Vagina (tissue), 2 donors: ENCODE results near the gene AGBL1.

Source experiments
- POLR2A ChIP-seq, 2 donors: fragments of 450-650 bp; IDR thresholded peaks; one replicate each; pipeline ENCODE4 v1.6.1; 2017; ENCODE audit warnings: antibody characterized with exemption in 2 of 2, mild to moderate bottlenecking in 2 of 2, moderate library complexity in 2 of 2
- POLR2AphosphoS5 ChIP-seq, 2 donors: sonication (generic); formaldehyde crosslinking; IDR thresholded peaks; one replicate each; pipeline ENCODE4 v1.9.0; 2017; ENCODE audit warnings: antibody characterized with exemption in 2 of 2, mild to moderate bottlenecking in 2 of 2, low read depth in 1 of 2; ENCODE audit not compliant: insufficient read depth in 1 of 2
- TF ChIP-seq, protein P1 (sequence below), 3 experiments: fragments of 450-650 bp in 2 of 3; fragments of 200-600 bp in 1 of 3; sonication (generic) in 1 of 3; IDR thresholded peaks; one replicate each; pipeline ENCODE4 v1.5.1; 2017 to 2019; ENCODE audit warnings: antibody characterized with exemption in 3 of 3, mild to moderate bottlenecking in 2 of 3, moderate library complexity in 2 of 3

DNA sequence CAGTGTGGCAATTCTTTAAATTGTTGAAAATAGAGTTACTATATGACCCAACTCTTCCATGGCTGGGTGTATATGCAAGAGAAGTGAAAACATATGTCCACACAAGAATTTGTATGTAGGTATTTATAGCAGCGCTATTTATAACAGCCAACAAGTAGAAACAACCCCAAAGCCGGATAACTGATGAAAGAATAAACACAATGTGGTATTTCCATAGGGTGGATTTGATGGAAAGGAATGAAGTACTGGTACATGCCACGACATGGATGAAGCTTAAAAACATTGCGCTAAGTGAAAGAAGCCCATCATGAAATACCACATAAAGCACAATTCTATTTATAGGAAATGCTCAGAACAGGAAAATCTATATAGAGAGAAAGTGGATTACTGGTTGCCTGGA, 554.5 kb downstream of the AGBL1 start:
- TF ChIP-seq POLR2A (IDR thresholded peaks at IDR 0.05): no peak
- TF ChIP-seq, protein P1, sequence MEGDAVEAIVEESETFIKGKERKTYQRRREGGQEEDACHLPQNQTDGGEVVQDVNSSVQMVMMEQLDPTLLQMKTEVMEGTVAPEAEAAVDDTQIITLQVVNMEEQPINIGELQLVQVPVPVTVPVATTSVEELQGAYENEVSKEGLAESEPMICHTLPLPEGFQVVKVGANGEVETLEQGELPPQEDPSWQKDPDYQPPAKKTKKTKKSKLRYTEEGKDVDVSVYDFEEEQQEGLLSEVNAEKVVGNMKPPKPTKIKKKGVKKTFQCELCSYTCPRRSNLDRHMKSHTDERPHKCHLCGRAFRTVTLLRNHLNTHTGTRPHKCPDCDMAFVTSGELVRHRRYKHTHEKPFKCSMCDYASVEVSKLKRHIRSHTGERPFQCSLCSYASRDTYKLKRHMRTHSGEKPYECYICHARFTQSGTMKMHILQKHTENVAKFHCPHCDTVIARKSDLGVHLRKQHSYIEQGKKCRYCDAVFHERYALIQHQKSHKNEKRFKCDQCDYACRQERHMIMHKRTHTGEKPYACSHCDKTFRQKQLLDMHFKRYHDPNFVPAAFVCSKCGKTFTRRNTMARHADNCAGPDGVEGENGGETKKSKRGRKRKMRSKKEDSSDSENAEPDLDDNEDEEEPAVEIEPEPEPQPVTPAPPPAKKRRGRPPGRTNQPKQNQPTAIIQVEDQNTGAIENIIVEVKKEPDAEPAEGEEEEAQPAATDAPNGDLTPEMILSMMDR (IDR thresholded peaks at IDR 0.05): no peak
- no peak for TF ChIP-seq POLR2AphosphoS5 (IDR thresholded peaks at IDR 0.05; ENCODE audit: insufficient read depth in 1 of 2, low read depth in 1 of 2)
